WTC11 (cell line): ENCODE measurements around the gene TNNI2.

Experiments used
- CTCF ChIP-seq: fragments of 200-600 bp; IDR thresholded peaks from 2 replicates; pipeline ENCODE4 v1.8.0; 2022; ENCODE audit warnings: antibody characterized with exemption
- ETV6 ChIP-seq: sonication (generic); formaldehyde crosslinking; IDR thresholded peaks from 2 replicates; pipeline ENCODE4 v1.8.1; 2022; ENCODE audit warnings: mild to moderate bottlenecking, missing genetic modification reagents
- IRF2 ChIP-seq: sonication (generic); formaldehyde crosslinking; IDR thresholded peaks from 2 replicates; pipeline ENCODE4 v1.8.0; 2022; ENCODE audit warnings: low read depth, missing genetic modification reagents, borderline replicate concordance
- JAZF1 ChIP-seq: fragments of 250-450 bp; sonication (Bioruptor Pico); IDR thresholded peaks from 2 replicates; pipeline ENCODE4 v1.9.0; 2021; ENCODE audit warnings: moderate library complexity, mild to moderate bottlenecking, inconsistent platforms
- JUN ChIP-seq: sonication (generic); formaldehyde crosslinking; IDR thresholded peaks from 2 replicates; pipeline ENCODE4 v1.8.0; 2023; ENCODE audit warnings: mild to moderate bottlenecking, missing genetic modification reagents
- MAX ChIP-seq: sonication (generic); formaldehyde crosslinking; IDR thresholded peaks from 2 replicates; pipeline ENCODE4 v1.8.0; 2022; ENCODE audit warnings: mild to moderate bottlenecking, missing genetic modification reagents
- NR3C1 ChIP-seq: sonication (generic); formaldehyde crosslinking; conservative IDR thresholded peaks from 2 replicates; pipeline ENCODE4 v1.8.1; 2023; ENCODE audit warnings: low read depth, mild to moderate bottlenecking, missing genetic modification reagents
- SOX15 ChIP-seq: fragments of 250-450 bp; sonication (Bioruptor Pico); IDR thresholded peaks from 2 replicates; pipeline ENCODE4 v1.9.0; 2021; ENCODE audit warnings: mild to moderate bottlenecking
- SP1 ChIP-seq: sonication (generic); formaldehyde crosslinking; conservative IDR thresholded peaks from 2 replicates; pipeline ENCODE4 v1.8.1; 2022; ENCODE audit warnings: missing genetic modification reagents
- TF ChIP-seq, protein P1 (sequence below): sonication (generic); formaldehyde crosslinking; IDR thresholded peaks from 2 replicates; pipeline ENCODE4 v1.8.1; 2022; ENCODE audit warnings: mild to moderate bottlenecking, moderate library complexity, missing genetic modification reagents
- TF ChIP-seq, protein P2 (sequence below): sonication (generic); formaldehyde crosslinking; conservative IDR thresholded peaks from 2 replicates; pipeline ENCODE4 v1.8.1; 2022; ENCODE audit warnings: mild to moderate bottlenecking, missing genetic modification reagents
- TF ChIP-seq, protein P3 (sequence below): sonication (generic); formaldehyde crosslinking; IDR thresholded peaks from 2 replicates; pipeline ENCODE4 v1.8.0; 2023; ENCODE audit warnings: missing genetic modification reagents, mild to moderate bottlenecking, borderline replicate concordance

GRCh38 chr11:1861435-1862411 lies 22.9 kb downstream of the TNNI2 start:
- TF ChIP-seq JUN (CRISPR knock-in tag) (no peak), CTCF (no peak), SP1 (CRISPR knock-in tag) (no peak), JAZF1 (no peak), SOX15 (CRISPR knock-in tag) (no peak), ETV6 (CRISPR knock-in tag) (no peak), IRF2 (no peak), MAX (no peak), NR3C1 (CRISPR knock-in tag) (no peak)
- TF ChIP-seq, protein P1, sequence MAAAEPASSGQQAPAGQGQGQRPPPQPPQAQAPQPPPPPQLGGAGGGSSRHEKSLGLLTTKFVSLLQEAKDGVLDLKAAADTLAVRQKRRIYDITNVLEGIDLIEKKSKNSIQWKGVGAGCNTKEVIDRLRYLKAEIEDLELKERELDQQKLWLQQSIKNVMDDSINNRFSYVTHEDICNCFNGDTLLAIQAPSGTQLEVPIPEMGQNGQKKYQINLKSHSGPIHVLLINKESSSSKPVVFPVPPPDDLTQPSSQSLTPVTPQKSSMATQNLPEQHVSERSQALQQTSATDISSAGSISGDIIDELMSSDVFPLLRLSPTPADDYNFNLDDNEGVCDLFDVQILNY (CRISPR knock-in tag), result no peak
- TF ChIP-seq, protein P2, sequence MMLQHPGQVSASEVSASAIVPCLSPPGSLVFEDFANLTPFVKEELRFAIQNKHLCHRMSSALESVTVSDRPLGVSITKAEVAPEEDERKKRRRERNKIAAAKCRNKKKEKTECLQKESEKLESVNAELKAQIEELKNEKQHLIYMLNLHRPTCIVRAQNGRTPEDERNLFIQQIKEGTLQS, result no peak
- TF ChIP-seq, protein P3, sequence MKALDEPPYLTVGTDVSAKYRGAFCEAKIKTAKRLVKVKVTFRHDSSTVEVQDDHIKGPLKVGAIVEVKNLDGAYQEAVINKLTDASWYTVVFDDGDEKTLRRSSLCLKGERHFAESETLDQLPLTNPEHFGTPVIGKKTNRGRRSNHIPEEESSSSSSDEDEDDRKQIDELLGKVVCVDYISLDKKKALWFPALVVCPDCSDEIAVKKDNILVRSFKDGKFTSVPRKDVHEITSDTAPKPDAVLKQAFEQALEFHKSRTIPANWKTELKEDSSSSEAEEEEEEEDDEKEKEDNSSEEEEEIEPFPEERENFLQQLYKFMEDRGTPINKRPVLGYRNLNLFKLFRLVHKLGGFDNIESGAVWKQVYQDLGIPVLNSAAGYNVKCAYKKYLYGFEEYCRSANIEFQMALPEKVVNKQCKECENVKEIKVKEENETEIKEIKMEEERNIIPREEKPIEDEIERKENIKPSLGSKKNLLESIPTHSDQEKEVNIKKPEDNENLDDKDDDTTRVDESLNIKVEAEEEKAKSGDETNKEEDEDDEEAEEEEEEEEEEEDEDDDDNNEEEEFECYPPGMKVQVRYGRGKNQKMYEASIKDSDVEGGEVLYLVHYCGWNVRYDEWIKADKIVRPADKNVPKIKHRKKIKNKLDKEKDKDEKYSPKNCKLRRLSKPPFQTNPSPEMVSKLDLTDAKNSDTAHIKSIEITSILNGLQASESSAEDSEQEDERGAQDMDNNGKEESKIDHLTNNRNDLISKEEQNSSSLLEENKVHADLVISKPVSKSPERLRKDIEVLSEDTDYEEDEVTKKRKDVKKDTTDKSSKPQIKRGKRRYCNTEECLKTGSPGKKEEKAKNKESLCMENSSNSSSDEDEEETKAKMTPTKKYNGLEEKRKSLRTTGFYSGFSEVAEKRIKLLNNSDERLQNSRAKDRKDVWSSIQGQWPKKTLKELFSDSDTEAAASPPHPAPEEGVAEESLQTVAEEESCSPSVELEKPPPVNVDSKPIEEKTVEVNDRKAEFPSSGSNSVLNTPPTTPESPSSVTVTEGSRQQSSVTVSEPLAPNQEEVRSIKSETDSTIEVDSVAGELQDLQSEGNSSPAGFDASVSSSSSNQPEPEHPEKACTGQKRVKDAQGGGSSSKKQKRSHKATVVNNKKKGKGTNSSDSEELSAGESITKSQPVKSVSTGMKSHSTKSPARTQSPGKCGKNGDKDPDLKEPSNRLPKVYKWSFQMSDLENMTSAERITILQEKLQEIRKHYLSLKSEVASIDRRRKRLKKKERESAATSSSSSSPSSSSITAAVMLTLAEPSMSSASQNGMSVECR (CRISPR knock-in tag), result no peak
